ENCODE results near the gene GAK.
"Not testable (repeated sequence)": the region's sequence is repeated elsewhere in the genome, so short reads cannot be mapped to it uniquely, and the experiment has no call there.

GAK gene

DNA sequence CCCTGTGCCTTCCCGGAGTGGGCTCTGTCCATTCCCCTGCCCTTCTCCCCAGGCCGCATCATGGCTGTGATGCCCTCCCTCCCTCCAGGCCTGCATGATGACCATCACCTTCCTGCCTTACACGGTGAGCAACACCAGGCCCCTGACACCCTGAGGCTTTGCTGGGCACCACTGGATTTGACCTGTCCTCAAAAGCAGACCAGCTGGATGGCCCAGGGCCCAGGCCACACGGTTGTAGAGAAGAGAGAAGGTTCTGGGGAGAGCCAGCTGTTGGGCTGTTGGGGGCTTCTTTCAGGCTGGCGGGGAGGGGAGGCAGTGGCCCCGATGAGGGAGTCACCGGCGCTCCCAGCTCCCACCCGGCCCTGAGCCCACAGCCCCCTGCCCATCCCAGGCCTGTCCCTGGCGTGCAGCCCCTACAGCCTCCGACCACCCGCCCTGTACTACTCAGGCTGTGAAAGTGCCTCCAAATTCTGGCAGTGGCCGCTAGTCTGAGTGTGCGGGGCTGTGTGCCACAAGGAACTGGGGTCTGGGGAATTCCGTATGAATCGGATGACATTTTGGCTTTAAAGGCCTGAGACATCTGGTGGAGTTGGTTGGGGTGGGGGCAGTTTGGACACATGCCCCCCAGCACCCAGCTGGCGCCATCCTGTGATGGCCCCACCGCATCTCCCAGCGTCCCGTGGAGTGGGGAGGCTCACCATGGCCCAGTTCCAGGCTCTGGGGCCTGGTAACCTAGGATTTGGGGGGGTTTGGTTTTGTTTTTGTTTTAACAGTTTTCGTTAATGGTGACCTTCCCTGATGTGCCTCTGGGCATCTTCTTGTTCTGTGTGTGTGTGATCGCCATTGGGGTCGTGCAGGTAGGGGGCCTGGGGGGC, 19.7 kb upstream of the GAK start:
- no peak for DNase-seq

DNA sequence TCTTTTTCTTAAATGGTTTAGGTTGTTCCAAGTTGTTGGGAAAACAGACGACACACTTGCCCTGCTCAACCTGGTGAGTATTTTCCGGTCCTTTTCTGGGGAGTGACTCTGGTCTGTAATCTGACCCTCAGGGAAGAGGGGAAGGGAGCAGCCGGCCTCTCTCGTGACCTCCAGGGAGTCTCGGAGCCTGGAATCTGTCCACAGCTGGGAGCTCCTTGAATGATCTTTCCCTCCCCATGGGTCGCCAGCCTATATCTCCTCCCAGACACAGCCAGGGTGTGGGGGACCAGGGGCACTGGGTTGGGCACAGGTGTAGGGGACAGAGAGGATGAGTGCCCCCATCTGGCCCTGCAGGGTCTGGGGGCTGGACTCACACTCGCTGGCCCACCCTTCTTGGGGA, 19.1 kb upstream of the GAK start:
- DNase-seq: no peak

DNA sequence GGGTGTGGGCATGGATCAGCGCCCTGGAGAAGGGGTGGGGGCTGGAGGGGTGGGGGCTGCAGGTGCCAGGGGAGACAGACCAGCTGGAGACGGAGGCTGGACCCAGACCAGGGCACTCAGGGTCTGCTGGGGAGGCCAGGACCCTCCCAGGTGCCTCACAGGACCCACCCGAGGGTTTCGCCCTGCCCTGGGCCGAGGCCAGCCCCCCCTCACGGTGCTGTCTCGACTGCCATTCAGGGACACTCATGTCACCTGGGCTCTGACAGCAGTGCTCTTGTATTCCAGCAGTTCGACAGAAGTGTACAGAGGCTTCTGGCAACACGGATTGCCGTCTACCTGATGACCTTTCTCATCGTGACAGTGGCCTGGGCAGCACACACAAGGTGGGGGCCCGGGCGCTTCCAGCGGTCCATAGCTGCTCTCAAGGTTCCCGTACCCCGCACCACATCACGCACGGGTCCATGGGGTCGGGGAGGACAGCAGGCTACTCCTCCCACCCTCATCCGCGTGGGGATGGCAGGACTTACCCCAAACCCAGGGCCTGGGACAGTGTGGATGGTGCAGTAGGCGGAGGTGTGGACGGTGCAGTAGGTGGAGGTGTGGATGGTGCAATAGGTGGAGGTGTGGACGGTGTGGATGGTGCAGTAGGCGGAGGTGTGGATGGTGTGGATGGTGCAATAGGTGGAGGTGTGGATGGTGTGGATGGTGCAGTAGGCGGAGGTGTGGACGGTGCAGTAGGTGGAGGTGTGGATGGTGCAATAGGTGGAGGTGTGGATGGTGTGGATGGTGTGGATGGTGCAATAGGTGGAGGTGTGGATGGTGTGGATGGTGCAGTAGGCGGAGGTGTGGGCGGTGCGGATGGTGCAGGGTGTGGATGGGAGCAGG, 18.3 kb upstream of the GAK start:
- no peak for DNase-seq

DNA sequence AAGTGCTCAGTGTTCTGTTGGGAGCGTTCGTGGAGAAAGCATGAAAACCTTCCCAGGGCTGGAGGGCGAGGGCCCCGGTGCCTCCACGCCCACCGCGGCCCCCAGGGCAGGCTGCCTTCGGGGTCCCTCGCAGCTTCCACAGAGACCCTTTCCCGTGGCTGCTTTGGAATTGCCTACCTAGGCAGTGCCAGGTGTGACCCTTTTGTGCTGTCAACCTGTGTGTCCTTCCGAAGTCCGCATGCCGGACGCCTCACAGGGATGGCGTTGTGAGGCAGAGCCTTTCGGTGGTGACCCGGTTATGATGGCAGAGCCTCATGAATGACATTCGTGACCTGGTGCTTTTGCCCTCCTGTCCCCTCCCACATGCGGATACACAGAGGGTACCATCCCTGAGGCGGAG, 17.5 kb upstream of the GAK start:
- DNase-seq: no peak

GRCh38 chr4:948936-949300, 16.8 kb upstream of the GAK start:
- no peak for DNase-seq

- DNase-seq: no peak
Observed at GRCh38 chr4:948101-948935, 16.2 kb upstream of the GAK start.

DNA sequence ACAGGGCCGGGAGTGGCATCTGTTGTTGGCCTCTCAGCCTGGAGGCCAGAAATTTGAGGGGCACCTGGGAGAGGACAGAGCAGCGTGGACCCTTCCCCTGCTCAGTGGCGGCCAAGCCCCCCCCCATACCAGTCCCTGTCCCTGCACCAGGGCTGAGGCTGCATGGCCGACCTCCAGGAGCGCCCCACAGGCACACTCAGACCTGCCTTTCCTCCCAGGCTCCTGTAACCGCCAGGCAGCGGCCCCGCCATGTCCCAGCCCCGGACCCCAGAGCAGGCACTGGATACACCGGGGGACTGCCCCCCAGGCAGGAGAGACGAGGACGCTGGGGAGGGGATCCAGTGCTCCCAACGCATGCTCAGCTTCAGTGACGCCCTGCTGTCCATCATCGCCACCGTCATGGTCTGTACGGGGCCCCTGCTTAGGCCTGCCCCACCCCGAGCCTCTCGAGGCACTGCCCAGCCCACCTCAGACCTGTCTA, 15.4 kb upstream of the GAK start:
- DNase-seq: no peak

GRCh38 chr4:946517-947471, 14.7 kb upstream of the GAK start:
- DNase-seq: no peak

DNA sequence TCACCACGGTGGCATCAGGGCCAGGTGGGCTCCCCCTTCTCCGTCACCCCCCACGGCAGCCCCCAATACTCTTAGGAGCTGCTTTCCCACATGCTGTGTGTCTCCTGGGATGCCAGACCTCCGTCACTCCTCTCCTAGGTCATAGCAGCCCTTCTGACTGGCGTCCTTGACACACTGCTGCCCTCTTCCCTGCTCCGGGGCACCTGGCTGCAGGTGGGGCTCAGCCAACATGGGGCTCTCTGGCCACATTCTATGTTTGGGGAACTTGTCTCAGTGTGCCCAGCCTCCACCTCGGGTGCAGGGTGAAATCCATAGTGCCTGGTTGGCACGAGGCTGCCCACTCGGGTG, 14.0 kb upstream of the GAK start:
- no peak for DNase-seq

DNA sequence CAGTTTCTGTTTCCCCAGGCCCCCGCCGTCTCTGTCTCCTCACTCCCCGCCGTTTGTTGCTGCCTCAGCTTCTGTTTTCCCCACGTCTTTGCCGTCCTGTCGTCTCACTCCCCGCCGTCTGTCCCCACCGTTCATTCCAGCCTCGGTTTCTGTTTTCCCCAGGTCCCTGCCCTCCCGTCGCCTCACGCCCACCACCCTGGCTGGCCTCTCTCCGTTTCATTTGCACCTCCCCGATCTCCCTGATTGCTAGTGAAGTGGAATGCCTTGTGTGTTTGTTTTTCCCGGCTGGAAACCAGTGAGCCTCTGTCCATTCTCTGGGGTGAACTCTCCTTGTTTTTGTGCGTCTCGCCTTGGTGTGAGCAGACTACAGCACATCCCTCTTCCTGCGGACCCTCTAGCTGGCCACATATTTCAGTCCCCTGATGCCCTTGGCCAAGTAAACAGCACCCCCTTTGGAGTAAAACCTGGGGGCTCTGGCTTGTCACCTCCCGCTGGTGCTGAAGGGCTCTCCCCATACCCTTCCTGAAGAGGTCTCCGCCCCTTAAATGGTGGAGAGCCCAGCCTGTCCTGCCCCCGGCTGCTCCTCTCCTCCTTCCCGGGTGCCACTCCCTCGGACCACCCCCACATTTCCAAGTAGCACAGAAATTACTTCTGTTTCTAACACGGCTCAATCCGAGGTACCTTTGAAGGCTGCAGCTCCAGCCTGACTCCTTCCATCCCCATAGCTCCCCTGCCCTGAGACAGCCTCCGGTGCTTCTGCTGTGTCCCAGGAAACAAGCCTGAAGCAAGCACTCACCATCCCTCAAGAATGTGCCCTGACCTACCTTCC, 13.4 kb upstream of the GAK start:
- no peak for DNase-seq

DNA sequence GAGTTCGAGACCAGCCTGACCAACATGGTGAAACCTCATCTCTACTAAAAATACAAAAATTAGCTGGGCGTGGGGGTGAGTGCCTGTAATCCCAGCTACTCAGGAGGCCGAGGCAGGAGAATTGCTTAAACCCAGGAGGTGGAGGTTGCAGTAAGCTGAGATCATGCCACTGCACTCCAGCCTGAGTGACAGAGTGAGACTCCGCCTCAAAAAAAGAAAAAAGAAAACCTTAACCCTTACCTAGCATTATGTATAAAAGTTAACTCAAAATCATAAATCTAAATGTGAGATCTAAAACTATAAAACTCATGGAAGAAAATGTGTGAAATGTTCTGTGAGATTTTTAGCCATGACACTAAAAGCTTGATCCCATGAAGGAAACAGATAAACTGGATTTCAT, 7.4 kb upstream of the GAK start:
- DNase-seq: not testable (repeated sequence)

- no peak for DNase-seq
Observed at GRCh38 chr4:932713-933070, 576 bp upstream of the GAK start.

GRCh38 chr4:931194-931959, 739 bp downstream of the GAK start:
- DNase-seq: no peak

DNA sequence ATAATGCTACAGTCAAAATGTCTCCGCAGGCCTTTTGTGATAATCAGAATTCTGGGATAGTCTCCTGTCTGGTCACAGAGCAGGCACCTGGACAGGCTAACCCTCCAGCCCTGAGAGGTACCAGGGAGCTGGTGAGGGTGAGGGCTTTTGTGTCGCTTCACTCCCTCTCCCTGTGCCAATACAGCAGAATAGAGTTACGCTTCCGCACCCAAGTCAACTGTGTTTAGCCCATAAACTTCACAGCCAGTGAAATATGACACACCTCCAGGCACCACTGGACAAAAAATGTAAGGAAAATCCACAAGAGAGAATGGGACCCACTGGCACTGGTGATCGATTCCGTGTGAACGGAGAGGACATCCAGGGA, 1.3 kb downstream of the GAK start:
- peak; percentile 5 for DNase-seq

DNA sequence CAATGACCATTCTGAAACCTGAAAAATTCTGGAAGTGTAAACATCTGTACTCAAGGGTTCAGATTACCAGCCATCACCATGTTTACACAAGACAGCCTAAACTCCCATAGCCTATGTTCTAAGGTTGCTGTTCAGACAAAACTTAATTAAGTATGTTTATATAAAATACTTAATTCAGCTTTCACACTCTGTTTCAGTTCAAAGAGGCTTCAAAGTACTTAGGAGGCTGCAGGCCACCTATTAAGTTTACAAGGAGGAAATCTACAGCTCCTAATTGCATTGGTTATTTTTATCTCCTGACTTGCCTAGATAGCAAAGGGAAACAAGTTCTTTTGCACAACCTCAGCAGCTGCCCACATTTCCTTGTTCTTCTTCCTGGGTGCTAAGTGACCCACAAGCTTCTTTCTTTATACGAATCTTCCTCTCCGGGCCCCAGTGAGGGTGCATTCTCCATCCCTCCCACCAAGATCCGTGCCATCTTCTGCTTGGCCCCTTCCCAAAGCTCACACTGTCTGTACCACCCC, 2.0 kb downstream of the GAK start:
- no peak for DNase-seq

DNA sequence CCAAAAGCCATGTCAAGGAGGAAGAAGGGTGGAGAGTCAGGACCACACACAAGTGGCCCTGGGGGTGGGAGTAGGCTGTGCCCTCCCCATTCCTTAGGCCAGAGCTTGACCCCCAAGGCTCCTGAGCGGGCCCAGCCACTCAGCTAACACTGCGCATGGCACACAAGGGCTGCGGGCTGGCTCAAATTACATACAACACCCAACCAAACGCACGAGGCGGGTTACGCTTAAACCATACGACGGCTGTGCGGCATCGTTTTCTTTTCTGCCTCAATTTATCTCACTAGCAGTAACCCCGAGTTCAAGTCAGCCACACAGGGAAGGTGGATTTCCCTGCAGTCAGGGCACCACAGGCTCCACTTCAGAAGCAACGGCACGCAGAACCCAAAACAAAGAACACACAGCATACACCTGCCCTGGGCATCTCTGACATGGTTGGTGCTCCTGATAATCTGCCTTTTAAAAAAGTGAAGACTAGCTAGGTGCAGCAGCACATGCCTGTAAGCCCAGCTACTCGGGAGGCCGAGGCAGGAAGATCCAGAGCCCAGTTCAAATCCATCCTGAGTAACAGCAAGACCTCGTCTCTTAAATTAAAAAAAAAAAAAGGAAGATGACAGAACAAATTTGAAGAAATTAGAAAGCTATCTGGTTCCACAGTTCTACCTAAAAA, 2.9 kb downstream of the GAK start:
- DNase-seq: no peak

DNA sequence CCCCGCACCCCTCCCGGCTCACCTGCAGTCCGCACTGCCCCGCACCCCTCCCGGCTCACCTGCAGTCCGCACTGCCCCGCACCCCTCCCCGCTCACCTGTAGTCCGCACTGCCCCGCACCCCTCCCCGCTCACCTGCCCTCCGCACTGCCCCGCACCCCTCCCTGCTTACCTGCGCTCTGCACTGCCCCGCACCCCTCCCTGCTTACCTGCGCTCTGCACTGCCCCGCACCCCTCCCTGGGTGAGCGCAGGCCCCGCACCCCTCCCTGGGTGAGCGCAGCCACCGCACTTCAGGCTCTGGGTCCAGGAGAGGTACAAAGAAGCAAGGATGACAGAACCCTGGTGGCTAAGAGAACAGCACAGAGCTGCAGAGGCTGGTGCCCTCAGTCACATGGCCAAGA, 4.5 kb downstream of the GAK start:
- not testable (repeated sequence) for DNase-seq

- DNase-seq: peak; percentile 27
Observed at GRCh38 chr4:926538-926937, 5.6 kb downstream of the GAK start.

DNA sequence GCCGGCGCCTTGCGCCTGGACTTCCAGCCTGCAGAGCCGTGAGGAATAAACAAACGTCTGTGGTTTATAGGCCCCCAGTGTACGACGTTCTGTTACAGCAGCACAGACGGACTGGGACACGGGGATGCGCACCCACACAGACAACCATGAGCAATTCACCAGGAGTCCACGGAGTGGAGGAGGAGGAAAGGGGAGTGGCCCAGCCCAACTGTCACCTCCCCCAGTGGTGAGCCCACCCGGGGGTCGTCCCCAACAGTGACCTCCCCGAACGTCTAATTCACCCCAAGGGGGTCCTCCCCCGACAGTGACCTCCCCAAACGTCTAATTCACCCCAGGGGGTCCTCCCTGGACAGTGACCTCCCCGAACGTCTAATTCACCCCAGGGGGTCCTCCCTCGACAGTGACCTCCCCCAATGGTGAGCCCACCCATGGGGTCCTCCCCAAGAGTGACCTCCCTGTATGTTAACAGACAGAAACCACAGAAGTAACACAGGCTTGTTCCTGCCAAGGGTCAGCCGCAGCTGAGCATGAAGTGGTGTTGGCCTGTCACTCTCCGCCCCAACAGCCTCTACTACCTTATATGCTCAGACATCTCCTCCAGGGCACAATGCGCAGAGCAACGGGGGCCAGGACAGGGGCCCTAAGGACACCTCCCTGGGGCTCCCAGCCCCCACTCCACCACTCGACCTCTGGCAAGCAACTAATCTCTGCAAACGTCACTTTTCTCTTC, 6.2 kb downstream of the GAK start:
- no peak for DNase-seq

Data from NCI-H526 treated with DMSO at 0.1 percent for 48 hours (cell line).